ENCODE data around the gene SRMS.

SRMS gene

GRCh38 chr20:63503524-63503923, 44.0 kb downstream of the SRMS start:
- DNase-seq (ENCODE audit: low read depth, low spot score), result no peak

- DNase-seq (ENCODE audit: low read depth, low spot score), result no peak
Measured at GRCh38 chr20:63502671-63503172, 44.8 kb downstream of the SRMS start.

DNA sequence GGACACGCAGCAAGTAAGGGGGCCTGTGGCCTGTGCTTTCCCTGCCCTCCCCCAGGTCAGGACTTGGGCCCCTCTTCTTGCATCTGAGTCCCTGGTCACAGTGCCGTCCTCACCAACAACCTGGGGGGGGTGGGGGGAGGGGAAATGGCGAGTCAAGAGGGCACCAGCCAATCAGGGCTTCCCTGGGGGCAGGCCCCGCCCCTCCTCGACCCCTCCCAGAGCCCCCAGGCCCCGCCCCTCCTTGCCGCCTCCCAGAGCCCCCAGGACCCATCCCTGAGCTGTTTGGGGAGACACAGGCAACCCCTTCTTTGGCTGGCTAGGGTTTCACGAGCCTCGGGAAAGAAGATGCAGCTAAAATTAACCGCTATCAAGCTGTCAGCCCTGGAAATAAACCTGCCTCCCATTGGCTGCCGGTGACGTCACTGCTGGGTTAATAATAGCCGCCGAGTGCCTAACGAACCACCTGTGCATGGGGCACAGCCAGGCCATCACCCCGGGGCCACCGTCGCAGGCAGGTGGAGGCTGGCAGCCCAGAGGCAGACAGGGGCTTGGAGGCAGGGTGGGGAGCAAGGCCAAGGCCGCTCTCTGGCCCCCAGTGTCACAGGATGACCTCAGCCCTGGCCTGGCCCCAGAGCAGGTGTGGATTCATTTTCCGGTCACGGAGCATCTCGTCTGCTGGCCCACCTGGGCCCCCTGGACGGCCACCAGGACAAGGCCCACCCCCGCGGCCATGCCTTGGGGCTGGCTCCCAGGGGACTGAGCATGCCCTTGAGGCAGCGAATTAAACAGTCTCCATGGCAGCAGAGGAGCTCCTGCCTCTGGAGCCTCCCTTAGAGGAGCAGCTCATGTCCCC, 45.5 kb downstream of the SRMS start:
- DNase-seq (ENCODE audit: low read depth, low spot score), result no peak

DNA sequence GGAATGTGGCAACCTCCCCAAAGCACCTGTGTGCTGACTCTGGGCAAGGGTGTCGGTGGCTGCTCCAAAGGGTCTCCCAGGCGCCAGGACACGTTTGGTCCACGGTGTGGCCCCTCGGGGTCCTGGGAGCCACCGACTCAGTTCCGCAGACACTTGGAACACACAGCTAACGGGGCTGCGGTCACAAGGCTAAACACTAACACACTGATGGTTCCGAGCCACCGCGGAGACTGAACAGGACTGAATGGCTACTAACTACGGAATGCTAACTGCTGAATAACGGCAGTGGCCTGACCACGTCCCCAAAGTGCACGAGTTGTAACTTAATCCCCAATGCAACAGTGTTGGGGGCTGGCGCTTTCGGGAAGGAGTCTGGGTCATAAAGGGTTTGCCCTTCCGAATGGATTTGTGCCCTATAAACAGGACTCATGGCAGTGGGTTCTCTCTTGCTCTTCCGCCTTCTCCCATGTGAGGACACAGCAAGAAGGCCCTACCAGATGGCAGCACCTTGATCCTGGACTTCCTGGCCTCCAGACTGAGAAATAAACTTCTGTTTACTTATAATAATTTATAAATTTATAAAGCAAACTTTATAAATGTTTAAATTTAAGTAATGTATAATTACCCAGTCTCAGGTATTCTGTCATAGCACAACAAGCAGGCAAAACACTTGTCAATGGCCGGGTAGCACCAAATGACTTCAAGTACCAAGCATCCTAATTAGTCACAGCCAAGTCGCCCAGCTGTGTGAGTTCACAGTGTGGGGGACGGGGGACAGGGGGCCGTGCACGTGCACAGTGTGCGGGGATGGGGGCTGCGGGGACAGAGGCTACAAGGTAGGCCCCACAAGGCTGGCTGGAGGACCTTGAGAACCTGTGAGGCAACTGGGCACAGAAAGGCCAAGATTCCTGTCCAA, 46.4 kb downstream of the SRMS start:
- no peak for DNase-seq (ENCODE audit: low read depth, low spot score)

DNA sequence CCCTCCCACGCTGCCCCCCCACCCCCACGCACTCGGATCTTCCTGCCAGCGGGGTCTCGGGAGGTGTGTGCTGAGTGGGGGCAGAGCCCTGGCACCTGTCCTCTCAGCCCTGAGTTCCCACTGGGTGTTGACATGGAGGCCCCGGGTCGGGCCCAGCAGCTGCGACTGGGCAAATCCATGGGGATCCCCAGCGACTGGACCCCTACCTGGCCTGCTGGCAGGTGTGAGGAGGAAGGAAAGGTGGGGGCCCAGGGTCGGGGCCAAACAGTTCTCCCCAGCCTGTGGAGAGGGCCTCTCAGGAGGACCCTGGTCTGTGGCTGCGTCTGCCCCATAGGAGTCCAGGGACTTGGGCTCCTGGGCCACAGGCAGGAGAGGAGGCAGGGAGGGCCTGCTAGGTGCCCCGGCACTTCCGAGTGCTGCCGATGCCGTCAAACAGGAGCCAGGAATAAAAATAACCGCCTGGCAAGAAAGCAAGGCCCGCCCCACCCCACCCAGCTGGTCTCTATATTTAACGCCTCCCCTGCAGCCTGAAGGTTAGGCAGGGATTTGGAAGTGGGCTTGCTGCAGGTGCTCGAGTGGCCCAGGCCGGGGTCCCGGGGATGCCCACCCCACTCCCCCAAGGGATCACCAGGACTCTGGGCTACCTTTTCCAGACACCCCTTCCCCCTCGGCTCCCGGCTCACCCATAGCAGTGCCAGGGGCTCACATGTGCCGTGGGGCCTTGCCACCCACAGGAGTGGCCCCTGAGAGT, 47.2 kb downstream of the SRMS start:
- no peak for DNase-seq (ENCODE audit: low read depth, low spot score)

DNA sequence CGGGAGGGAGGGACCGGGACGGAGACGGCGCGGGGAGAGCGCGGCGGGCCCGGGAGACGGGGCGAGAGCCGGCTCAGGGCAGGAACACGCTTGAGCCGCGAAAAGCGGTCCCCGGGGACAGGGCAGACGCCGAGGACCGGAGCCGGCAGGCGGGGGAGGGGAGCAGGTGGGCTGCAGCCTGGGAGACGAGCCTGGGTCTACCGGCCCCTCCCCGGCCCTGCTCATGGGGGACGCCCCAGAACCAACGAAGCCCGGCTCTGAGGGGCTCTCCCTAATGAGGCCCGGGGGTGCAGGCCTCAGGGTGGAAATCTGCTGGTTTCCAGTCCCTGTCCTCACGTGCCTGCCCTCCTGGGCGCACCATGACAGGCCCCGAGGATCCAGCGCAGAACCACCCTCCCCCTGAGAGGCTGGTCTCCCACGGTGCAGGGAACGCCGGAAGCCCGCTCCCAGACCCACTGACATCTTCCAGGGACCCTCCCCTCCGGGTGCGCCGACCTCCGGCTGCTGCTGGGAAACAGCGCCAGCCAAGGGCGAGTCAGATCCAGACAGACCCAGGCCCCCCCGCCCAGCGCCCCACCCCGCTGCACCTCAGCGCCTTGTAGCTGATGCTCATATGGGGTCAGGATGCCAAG, 48.1 kb downstream of the SRMS start:
- DNase-seq (ENCODE audit: low read depth, low spot score), result no peak

GRCh38 chr20:63498960-63499337, 48.6 kb downstream of the SRMS start, which contains the start of gene EEF1A2:
EEF1A2 (minus strand) TSS chr20:63499083; CDS start chr20:63497763, 1,320 bp downstream.
- DNase-seq (ENCODE audit: low read depth, low spot score), result no peak

- no peak for DNase-seq (ENCODE audit: low read depth, low spot score)
Measured at GRCh38 chr20:63497946-63498935, 49.3 kb downstream of the SRMS start.

DNA sequence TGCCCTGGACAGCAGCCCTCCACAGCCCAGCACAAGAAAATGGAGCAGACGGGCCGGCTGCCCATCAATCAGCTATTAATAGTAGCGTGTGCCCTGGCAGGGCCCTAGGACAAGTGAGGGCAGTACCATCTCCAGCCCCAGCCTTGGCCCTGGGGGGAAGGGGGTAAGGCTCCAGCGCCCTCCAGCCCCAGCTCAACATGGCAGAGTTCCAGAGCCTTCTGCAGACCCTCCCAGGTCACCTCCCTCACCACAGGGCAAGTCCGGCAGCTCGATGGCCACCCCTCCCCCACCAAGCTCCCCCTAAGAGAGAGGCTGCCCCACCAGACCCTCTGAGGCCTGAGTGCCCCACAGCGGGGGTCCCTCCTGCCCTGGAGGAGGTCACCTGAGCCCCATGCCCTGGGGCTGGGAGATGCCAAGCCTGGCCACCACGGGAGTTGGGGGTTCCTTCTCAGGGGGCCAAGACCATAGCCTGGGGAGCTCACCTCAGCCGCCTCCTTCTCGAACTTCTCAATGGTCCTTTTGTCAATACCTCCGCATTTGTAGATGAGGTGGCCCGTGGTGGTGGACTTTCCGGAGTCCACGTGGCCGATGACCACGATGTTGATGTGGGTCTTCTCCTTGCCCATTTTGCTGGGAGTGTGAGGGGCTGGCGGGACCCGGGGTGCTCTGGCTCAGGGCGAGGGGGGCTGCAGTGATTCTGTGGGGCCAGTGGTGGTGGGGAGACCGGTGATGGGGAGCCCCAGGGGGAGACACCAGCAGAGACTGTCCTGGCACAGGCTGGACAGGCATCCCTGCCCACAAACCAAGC, 50.2 kb downstream of the SRMS start:
- DNase-seq (ENCODE audit: low read depth, low spot score), result no peak

GRCh38 chr20:63496596-63497120, 50.9 kb downstream of the SRMS start:
- no peak for DNase-seq (ENCODE audit: low read depth, low spot score)

- DNase-seq (ENCODE audit: low read depth, low spot score), result no peak
Measured at GRCh38 chr20:63495741-63496595, 51.6 kb downstream of the SRMS start.

GRCh38 chr20:63495167-63495720, 52.3 kb downstream of the SRMS start:
- DNase-seq (ENCODE audit: low read depth, low spot score), result no peak

GRCh38 chr20:63494420-63495166, 53.0 kb downstream of the SRMS start:
- no peak for DNase-seq (ENCODE audit: low read depth, low spot score)

DNA sequence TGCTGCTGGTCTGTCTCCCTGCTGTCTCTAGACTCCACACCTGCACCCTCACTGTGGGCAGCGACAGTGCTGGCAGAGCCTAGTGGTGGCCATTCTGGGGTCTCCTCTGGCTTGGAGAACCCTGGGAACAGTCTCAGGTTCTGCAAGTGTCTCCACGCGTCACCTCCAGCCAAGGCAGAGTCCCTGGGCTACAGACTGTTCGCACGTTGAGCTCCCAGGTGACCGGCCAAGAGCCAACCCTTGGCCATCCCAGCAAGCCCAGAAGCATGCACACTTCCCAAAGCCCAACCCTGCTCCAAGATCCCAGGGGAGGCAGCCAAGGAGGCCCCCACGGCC, 53.5 kb downstream of the SRMS start:
- DNase-seq (ENCODE audit: low read depth, low spot score), result no peak

- DNase-seq (ENCODE audit: low read depth, low spot score), result no peak
Measured at GRCh38 chr20:63493563-63494020, 54.0 kb downstream of the SRMS start.

DNA sequence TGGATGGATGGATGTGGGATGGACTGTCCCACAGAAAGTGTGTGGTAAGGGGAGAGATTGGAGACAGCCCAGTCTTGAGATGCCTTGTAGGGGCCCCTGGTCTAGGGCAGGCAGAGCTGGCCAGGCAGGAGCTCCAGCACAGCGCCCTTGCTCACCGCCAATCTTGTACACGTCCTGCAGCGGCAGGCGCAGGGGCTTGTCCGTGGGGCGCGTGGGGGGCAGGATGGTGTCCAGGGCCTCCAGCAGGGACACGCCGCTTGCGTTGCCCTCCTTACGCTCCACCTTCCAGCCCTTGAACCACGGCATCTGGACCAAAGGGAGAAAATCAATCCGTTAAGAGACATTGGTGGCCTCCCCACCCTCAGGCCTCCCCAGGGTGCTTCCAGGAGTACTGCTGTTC, 54.6 kb downstream of the SRMS start:
- DNase-seq (ENCODE audit: low read depth, low spot score), result no peak

DNA sequence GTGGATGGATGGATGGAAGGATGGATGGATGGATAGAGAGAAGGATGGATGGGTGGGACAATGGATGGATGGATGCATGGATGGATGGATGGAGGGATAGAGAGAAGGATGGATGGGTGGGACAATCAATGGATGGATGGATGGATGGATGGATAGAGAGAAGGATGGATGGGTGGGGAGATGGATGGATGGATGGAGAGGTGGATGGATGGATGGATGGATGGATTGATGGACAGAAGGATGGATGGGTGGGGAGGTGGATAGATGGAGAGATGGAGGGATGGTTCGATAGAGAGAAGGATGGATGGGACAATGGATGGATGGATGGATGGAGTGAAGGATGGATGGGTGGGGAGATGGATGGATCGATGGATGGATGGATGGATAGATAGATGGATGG, 55.0 kb downstream of the SRMS start:
- no peak for DNase-seq (ENCODE audit: low read depth, low spot score)

Data from smooth muscle cell of the brain vasculature (primary cell).